CD4-positive, alpha-beta T cell treated with Interleukin-10 for 1 hour (primary cell): Measurements from ENCODE around the gene PROM2.

ENCODE experiments used
- DNase-seq: peaks from one replicate; pipeline ENCODE4 v3.0.0-alpha.2; 2020

PROM2 gene

GRCh38 chr2:95325590-95326432 lies 51.6 kb downstream of the PROM2 start:
- DNase-seq = no peak

GRCh38 chr2:95326433-95327140 lies 52.3 kb downstream of the PROM2 start:
- no peak for DNase-seq

- no peak for DNase-seq
Observed at GRCh38 chr2:95327861-95328260, 53.6 kb downstream of the PROM2 start.

- no peak for DNase-seq
Observed at GRCh38 chr2:95328358-95329125, 54.3 kb downstream of the PROM2 start.

DNA sequence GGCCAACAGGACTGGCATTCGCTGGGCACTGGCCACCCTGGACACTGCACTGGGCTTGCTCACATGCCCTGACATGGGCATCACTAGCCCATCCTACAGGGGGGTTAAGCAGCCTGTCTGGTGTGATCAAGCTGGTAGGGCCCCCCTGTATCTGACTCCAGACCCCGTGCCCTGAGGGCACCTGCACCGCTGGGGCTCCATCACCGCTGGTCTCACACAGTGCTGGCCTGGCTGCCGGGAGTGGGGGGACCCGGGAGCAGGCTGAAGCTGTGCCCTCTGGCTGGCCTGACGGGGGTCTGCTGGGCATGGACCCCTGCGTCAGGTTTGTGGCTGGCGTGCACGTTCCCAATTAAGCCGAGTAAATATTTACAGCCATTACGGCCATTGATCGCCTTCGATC lies 55.2 kb downstream of the PROM2 start:
- DNase-seq = no peak

- DNase-seq = no peak
Observed at GRCh38 chr2:95329891-95330793, 55.9 kb downstream of the PROM2 start.

GRCh38 chr2:95330794-95331338 lies 56.6 kb downstream of the PROM2 start:
- DNase-seq = no peak

DNA sequence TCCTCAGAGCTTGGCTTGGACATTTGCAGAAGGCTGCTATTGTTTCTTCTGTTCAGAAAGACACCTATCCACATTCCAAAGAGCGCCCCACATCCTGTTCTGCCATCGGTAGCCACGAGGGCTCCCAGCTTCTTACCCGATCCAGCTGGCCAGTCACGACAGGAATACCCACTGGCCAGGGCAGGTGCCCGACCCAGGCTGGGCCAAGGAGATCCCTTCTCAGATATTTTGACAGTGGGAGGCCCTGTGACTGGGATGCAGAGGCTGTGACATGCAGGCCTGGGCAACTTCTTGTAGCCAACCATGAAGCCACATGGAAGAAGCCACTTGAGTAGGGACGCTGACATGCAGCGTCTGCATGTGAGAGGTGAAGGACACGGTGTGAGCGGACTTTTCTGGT lies 57.4 kb downstream of the PROM2 start:
- DNase-seq = no peak

- no peak for DNase-seq
Observed at GRCh38 chr2:95332036-95332435, 57.8 kb downstream of the PROM2 start.

DNA sequence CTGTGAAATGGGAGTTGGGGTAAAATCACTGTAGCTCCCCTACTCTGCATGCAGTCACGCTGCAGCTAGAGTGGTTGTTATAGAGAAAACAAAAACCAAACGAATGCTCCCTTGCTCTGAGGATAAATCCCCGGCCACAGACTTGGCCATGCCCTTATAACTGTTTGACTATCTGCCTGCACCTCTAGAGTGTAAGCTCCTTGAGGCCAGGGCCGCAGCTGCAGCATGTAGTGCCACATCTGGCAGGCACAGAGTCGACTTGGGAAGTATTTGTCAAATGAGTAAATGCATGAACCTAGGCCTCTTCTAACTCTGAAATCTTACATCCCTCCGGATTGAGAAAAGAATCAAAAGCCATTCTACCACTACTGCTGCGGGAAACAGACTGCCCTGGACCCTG lies 58.8 kb downstream of the PROM2 start:
- DNase-seq = no peak

GRCh38 chr2:95333888-95334338 lies 59.7 kb downstream of the PROM2 start:
- DNase-seq = no peak

- DNase-seq = no peak
Observed at GRCh38 chr2:95334916-95335641, 60.8 kb downstream of the PROM2 start.

DNA sequence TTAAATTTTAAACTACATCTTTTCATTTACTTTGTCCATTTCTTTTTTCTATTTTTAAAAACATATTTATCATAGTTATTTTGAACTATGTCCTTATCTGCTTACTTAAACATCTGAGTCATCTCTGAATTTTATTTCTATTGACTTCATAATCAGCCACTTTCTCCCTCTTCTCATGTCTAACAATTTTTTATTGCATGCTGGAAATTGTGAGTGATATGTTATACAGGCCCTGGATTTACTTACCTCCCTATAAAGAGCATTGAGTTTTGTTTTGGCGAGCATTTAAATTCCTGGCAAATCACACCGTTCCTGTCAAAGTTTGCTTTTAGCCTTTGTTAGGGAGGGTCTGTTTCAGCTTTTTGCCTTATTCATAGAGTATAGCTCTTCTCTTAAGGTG lies 62.2 kb downstream of the PROM2 start:
- DNase-seq = no peak

DNA sequence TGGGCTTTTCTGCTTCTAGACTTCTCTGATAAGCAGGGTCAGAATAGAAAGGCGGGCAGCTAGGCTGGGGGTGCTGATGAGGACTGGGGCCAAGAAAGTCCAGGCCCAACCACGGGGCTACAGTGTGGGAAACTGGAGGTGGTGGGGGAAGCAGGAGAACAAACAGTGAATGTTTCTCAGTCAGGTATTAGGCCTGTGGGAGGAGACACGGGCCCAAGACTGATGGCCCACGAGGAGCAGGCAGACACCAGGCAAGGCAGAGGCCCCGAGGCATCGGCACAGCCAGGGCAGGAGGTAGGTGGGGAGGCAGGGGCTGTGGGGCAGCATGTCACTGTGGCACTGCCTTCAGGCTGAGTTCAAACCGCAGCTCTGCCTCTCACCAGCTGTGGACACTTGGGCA lies 63.6 kb downstream of the PROM2 start:
- no peak for DNase-seq
